ENCODE data around the gene SCRN3.
"Not testable (repeated sequence)": the region's sequence is repeated elsewhere in the genome, so short reads cannot be mapped to it uniquely, and the experiment has no call there.

SCRN3 gene, protein sequence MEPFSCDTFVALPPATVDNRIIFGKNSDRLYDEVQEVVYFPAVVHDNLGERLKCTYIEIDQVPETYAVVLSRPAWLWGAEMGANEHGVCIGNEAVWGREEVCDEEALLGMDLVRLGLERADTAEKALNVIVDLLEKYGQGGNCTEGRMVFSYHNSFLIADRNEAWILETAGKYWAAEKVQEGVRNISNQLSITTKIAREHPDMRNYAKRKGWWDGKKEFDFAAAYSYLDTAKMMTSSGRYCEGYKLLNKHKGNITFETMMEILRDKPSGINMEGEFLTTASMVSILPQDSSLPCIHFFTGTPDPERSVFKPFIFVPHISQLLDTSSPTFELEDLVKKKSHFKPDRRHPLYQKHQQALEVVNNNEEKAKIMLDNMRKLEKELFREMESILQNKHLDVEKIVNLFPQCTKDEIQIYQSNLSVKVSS

DNA sequence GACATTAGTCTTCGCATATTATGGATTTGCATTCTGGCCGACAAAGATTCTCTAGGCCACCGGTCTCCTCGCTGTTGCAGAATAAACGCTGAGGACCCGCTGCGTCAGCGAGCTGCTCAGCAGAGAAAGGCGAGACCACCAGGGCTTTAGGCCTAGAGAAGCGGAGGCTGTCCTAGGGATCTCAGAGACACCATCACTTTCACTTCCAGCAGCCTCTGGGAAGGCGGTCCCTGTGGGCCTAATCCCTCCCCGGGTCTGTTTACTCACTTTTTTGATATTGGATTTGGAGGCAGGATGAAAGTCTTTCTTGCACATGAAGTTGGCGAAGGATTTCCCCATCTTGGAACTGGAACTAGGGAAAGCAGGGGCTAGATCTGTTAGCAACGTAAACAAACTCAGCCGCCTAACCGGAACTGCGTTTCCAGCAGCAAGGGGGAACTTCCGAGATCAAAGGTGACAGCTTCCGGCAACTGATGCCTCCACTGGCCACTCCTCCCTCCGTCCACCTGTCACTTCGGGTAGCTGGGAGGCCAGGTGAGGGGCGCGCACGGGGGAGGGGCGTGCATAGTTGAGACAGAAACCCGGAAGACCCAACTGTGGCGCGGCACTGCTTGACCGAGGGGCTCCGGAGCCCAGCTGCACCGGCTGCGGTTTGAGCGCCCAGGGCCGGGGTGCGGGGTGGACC, at the start of gene SCRN3:
SCRN3 (plus strand) TSS at position 447 of the 685 bp plus-strand sequence. CDS start 2,554 bp downstream, outside the sequence.
- DNase-seq: peak; percentile 87

DNA sequence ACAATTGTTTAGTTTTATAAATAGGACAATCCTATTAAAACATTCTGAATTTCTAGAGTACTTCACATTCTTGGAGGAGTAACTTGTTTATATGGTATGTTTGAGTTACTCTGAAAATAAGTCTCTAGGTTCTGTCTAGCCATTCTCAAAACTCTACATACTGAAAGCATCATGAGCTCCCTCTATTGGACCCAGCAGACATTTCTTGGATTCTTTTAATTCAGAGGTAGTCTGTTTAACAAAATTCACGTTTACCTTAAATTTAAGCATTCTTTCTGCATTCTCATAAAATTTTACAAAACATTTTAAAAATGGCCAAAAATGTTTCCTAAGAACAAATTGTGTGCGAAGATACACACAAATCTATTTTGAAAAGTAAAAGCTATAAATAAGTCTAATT, 45.5 kb upstream of the SCRN3 start:
- no peak for DNase-seq

DNA sequence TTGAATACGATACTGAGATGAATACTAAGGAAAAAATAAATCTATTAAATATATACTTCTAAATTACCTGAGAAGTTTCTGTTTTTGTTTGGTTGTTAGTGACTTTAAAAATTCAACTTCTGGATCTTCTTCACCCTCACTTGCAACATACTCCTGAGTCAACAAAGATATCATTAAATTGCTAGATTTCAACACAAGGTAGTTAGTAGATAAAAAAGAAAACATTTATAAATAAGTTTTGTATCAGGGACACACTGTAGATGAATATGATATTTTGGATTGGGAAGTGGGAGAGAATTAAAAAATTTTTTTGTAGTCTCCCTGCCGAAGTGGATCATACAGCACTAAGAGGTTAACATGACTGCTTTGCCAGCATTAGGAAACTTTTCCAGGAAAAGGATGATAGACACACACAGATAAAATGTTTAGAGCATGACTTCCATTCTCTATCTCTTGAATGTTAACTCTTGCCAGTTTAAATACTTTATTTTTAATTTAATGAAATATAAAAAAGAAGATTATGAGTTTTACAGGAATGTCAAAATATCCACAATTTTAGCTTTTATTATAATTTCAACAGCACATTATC, 44.8 kb upstream of the SCRN3 start:
- DNase-seq: no peak

DNA sequence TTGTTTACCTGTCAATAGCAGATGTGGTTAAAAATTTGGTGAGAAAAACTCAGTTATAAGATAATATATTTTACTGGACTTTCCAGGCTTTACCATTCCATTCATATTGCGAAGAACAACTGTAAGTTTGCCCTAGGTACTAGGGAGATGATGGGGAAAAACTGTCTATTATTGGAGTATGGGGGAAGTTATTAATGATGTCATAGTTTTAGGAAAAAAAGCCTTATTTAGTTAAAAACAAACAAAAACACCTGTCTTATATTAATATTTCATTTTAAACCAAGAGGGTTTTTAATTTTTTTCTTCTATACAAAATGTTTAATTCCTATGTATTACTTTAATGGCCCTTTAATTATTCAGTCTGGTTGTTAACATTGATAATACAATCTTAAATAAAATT, 42.5 kb upstream of the SCRN3 start:
- no peak for DNase-seq

DNA sequence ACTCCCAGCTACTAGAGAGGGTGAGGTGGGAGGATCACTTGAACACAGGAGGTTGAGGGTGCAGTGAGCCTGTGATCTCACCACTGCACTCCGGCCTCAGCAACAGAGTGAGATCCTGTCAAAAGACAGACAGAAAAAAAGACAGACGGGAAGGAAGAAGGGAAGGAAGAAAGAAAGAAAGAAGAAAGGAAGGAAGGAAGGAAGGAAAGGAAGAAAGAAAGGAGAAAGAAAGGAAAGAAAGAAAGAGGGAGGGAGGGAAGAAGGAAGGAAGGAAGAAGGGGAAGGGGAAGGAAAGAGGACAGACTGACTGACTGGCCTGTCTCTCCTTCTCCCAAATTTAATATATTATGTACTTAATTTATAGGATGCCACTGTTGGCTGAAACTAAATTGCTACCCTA, 39.2 kb upstream of the SCRN3 start:
- no peak for DNase-seq

DNA sequence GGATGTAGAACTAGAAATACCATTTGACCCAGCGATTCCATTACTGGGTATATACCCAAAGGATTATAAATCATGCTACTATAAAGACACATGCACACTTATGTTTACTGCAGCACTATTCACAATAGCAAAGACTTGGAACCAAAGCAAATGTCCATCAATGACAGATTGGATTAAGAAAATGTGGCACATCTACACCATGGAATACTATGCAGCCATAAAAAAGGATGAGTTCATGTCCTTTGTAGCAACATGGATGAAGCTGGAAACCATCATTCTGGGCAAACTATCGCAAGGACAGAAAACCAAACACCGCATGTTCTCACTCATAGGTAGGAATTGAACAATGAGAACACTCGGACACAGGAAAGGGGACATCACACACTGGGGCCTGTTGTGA, 35.9 kb upstream of the SCRN3 start:
- not testable (repeated sequence) for DNase-seq

DNA sequence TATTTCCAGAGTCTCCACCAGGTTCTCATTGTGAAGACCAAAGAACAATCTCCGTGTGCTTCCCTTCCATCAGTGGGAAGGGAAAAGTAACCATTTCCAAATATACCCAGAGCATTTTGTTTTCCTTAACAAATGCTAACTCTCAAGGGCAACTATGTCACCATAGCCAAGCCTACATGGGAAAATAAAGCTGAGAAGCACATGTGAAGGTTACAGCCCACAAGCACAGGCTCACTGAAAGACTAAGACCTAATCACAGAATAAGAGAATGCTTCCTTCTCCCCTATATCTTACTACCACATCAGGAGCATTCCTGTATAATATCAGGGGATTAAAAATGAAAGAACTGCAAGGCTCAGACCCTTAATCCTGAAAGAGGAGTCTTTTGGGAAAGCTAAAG, 32.6 kb upstream of the SCRN3 start:
- DNase-seq: no peak

DNA sequence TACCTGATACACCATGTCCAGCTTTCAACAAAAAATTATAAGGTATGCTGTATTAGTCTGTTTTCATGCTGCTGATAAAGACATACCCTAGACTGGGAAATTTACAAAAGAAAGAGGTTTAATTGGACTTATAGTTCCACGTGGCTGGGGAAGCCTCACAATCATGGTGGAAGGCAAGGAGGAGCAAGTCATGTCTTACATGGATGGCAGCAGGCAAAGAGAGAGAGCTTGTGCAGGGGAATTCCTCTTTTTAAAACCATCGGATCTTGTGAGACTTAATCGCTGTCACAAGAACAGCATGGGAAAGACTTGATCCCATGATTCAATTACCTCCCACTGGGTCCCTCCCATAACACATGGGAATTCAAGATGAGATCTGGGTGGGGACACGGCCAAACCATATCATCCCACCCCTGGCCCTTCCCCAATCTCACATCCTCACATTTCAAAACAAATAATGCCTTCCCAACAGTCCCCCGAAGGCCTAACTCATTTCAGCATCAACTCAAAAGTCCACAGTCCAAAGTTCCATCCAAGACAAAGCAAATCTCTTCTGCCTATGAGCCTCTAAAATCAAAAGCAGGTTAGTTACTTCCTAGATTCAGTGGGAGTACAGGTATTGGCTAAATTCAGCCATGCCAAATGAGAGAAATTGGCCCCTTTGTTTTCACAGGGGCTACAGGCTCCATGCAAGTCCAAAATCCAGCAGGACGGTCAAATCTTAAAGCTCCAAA, 31.9 kb upstream of the SCRN3 start:
- not testable (repeated sequence) for DNase-seq

DNA sequence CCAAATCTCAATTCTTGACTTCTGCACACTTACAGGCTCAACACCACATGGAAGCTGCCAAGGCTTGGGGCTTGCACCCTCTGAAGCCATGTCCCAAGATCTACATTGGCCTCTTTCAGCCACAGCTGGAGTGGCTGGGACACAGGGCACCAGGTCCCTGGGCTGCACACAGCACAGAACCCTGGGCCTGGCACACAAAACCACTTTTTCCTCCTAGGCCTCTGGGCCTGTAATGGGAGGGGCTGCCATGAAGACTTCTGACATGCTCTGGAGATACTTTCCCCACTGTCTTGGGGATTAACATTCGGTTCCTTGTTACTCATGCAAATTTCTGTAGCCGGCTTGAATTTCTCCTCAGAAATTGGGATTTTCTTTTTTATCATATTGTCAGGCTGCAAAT, 30.9 kb upstream of the SCRN3 start:
- DNase-seq: no peak

DNA sequence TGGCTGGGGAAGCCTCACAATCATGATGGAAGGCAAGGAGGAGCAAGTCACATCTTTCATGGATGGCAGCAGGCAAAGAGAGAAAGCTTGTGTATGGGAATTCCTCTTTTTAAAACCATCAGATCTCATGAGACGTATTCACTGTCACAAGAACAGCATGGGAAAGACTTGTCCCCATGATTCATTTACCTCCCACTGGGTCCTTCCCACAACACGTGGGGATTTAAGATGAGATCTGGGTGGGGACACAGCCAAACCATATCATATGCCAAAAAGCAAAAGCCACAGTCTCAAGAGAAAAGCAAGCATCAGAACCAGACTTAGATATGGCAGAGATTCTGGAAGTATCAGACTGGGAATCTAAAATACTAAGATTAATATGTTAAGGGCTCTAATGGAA, 30.0 kb upstream of the SCRN3 start:
- DNase-seq: no peak

DNA sequence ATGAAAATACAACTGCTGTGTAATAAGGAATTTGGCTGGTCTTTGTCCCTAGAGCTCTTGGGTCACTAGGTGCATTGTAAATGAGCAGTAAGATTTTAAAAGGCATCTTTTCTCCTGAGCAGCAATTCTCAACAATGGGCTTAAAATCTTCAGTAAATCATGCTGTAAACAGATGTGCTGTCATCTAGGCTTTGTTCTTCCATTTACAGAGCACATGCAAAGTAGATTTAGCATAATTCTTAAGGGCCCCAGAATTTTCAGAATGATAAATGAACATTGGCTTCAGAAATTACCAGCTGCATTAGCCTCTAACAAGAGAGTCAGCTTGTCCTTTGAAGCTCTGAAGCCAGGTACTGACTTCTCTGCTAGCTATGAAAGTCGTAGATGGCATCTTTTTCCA, 26.8 kb upstream of the SCRN3 start:
- no peak for DNase-seq

DNA sequence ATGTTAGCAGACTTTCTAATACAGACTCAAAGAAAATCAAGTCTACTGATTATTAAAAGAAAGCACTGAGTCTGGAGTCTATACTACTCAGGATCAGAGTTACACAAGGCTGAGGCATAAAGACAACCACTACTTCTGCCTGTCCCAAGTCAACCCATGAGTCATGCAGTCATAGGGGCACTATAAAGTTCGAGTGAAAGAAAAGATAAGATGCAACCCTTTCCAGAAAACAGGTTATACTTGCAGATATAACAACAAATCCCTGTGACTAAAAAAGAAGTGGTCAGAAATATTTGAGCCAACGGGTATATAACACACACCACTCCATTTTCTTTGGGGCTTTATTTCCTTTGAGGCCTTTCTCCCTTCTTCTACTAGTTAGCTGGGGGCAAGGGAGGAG, 18.6 kb upstream of the SCRN3 start:
- DNase-seq: no peak

DNA sequence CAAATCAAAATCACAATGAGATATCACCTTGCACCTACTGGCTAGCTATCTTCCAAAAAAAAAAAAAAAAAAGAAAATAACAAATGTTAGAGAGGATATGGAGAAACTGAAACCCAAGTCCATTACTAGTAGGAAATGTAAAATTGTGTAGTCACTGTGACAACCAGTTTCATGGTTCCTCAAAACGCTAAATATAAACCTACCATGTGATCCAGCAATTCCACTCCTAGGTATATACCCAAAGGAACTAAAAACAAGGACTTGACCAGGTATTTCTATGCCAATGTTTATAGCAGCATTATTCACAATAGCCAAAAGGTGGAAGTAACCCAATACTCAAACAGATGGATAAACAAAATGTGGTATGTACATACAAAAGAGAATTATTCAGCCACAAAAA, 11.7 kb upstream of the SCRN3 start:
- DNase-seq: no peak

DNA sequence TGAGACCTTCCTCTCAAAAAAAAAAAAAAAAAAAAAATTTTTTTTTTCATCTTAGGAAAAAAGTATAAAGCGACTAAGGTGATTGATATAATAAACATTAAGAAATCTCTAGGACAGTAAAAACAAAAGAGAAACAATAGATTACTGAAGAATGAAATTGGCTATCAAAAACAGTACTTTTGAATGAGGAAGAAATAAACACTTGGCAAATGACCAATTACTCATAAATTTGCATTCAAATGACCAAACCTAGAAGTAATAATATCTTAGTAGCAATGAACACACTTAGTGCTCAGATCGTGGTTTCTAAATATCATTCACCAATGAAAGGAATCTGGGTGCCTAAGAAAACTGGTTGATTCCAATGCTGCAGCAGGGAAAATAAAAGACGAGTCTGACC, 10.3 kb upstream of the SCRN3 start:
- DNase-seq: no peak

DNA sequence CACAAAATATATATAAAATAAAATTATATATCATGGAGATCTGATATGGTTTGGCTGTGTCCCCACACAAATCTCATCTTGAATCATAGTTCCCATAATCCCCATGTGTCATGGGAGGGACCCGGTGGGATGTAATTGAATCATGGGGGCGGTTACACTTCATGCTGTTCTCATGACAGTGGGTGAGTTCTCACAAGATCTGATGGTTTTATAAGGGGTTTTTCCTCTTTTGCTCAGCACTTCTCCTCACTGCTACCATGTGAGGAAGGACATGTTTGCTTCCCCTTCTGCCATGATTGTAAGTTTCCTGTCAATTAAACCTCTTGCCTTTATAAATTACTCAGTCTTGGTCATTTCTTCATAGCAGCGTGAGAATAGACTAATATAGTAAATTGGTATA, 6.8 kb upstream of the SCRN3 start:
- DNase-seq: not testable (repeated sequence)

DNA sequence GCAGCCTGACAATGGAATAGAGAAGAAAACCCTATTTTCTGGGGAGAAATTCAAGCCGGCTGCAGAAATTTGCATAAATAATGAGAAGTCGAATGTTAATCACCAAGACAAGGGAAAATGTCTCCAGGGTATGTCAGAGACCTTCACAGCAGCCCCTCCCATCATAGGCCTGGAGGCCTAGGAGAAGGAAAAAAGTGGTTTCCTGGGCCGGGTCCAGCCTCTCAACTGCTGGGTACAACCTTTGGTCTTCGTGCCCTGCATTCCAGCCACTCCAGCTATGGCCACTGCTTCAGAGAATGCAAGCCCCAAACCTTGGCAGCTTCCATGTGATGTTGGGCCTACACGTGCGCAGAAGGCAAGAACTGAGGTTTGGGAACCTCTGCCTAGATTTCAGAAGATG, 6.0 kb upstream of the SCRN3 start:
- no peak for DNase-seq

DNA sequence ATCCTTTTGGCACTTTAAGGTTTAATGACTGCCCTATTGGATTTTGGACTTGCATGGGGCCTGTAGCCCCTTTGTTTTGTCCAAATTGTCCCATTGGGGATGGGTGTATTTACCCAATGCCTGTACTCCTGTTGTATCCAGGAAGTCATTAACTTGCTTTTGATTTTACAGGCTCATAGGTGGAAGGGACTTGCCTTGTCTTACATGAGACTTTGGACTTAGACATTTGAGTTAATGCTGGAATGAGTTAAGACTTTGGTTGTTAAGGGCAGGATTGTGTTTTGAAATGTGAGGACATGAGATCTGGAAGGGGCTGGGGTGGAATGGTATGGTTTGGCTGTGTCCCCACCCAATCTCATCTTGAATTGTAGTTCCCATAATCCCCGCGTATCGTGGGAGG, 5.2 kb upstream of the SCRN3 start:
- not testable (repeated sequence) for DNase-seq

DNA sequence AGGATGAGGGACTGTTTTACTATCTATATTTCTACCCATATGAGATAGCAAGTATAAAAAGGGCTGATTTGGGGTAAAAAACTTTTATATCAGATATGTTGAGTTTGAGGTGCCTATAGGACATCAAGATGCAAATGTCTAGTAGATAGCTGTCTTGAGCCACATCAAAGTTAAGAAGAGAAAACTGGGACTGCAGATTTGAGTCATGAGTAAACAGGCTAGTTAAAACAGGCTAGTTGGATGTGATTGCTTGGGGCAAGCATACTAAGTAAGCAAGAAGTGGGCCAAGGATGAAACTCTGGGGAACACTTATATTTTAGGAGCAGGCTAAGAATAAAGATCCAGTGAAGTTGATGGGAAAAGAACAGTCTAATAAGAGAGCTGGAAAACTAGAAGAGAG, 2.8 kb upstream of the SCRN3 start:
- DNase-seq: no peak

DNA sequence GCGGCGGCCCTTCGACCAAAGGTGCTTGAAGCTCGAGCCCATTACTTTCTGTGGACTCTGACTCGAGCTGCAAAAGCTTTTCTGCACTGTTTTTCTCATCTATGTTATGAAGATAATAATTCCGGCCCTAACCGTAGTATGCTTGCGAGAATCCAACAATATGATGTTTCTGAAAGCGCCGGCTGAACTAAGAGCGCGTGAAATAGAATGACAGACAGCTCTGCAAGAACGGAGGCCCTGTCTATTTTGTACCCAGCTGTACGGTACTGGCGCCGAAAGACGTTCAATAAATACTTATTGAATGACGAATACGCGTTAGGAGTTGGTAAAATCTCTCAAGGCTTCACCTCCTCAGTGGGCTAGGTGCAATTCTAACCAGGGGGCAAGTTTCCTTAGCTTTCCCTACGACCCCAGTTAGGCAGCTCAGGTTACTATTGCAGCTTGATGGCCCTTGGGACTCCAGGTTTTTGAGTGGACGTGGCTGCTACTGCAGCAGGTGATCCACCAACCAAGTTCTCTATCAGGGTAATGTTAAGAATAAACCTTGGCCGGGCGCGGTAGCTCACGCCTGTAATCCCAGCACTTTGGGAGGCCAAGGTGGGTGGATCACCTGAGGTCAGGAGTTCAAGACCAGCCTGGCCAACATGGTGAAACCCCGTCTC, 570 bp downstream of the SCRN3 start:
- DNase-seq: peak; percentile 8

DNA sequence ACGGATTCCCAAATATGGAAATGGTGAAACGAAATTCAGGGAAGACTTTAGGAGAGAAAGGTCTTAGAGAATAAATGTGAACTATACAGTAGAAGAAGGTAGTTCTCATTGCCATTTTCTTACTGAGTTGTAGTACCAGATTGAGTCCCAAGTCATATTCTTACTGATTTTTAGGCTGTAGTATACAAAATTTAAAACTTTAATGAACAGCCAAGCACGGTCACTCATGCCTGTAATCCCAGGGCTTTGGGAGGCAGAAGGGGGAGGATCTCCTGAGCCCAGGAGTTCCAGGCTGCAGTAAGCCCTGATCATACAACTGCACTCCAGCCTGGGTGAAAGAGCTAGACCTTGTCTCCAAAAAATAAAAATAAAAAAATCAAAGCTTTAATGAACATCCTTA, 2.2 kb downstream of the SCRN3 start:
- DNase-seq: no peak

DNA sequence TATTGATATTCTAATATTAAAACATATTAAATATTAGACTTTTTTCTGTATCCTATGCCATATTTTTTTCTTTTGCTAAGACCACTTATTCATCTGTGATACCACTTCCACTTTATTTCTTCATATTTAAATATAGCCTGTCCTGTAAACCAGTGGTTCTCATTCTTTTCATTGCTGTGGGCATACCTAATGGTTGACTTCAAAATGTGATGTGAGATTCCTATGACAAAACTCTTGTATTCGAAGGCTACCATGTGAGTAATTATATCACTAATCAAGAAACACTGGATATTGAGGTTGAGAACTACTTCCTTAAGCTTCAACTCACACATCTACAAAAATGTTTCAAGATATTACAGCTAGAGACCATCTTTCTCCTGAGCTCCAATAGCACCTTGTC, 3.6 kb downstream of the SCRN3 start:
- no peak for DNase-seq

DNA sequence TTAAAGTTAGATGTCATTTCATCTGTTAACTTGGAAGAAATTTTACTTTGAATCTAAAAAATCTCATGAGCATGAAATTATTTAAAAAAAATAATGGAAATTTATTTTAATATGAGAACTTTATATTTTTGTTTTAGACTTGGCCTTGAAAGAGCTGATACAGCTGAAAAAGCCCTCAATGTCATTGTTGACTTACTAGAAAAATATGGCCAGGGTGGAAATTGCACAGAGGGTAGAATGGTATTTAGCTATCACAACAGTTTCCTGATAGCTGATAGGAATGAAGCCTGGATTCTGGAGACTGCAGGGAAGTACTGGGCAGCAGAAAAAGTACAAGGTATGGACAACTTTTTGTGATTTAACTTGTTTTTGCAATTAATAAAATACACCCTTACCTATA, 5.3 kb downstream of the SCRN3 start:
- no peak for DNase-seq

DNA sequence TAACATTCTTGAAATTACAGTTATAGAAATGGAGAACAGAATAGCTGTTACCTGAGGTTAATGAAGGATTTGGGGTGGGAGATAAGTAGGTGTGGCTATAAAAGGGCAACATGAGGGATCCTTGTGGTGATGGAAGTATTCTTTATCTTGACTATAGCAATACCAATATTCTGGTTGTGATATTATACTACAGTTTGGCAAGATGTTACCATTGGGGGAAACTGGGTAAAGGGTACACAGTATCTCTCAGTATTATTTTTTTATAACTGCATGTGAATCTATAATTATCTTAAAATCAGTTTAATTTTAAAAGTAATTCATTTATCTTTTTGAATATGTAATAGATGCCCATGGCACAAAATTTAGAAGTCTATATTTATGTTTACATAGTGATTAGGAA, 8.1 kb downstream of the SCRN3 start:
- no peak for DNase-seq
